Measurements from ENCODE around the gene COTL1. TPM values are rescaled to one million over a fixed set of nuclear protein-coding genes. Genes with fewer than 3 reads are reported as not detected.

Gene COTL1
- total and polyA plus RNA-seq, 9 of the 15 experiments (the other 6 are each of a cell fraction or from before 2014, with no cell fraction given), result 27.7 to 185 (median 72.5) TPM

- TF ChIP-seq ZBTB33 (CRISPR knock-in tag; IDR thresholded peaks at IDR 0.05), result peak; percentile 68; the same call in 1 of the 2 replicates
- TF ChIP-seq, protein P1, sequence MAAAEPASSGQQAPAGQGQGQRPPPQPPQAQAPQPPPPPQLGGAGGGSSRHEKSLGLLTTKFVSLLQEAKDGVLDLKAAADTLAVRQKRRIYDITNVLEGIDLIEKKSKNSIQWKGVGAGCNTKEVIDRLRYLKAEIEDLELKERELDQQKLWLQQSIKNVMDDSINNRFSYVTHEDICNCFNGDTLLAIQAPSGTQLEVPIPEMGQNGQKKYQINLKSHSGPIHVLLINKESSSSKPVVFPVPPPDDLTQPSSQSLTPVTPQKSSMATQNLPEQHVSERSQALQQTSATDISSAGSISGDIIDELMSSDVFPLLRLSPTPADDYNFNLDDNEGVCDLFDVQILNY (CRISPR knock-in tag; IDR thresholded peaks at IDR 0.05), result no peak
- TF ChIP-seq FUS (optimal IDR thresholded peaks at IDR 0.05; ENCODE audit: low read depth, low read length), result no peak
- no peak for TF ChIP-seq ZBTB7A (IDR thresholded peaks at IDR 0.05; ENCODE audit: borderline replicate concordance, control insufficient read depth, low read depth, low read length)
- TF ChIP-seq CHAMP1 (IDR thresholded peaks at IDR 0.05), result no peak
- TF ChIP-seq, protein P2, sequence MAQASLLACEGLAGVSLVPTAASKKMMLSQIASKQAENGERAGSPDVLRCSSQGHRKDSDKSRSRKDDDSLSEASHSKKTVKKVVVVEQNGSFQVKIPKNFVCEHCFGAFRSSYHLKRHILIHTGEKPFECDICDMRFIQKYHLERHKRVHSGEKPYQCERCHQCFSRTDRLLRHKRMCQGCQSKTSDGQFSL (CRISPR knock-in tag; IDR thresholded peaks at IDR 0.05), result peak; percentile 96
- TF ChIP-seq, protein P2 (tag; IDR thresholded peaks at IDR 0.05), result peak in 1 of 2 experiments; percentile 76; a peak in 1 of 4 replicates
- 0 out of 2 replicates have a peak, but pooled peaks have one; percentile 23 for TF ChIP-seq MBD2 (IDR thresholded peaks at IDR 0.05; ENCODE audit: borderline replicate concordance, low read depth)
- TF ChIP-seq ZNF707 (CRISPR knock-in tag; conservative IDR thresholded peaks at IDR 0.05), result no peak
- TF ChIP-seq, protein P3, sequence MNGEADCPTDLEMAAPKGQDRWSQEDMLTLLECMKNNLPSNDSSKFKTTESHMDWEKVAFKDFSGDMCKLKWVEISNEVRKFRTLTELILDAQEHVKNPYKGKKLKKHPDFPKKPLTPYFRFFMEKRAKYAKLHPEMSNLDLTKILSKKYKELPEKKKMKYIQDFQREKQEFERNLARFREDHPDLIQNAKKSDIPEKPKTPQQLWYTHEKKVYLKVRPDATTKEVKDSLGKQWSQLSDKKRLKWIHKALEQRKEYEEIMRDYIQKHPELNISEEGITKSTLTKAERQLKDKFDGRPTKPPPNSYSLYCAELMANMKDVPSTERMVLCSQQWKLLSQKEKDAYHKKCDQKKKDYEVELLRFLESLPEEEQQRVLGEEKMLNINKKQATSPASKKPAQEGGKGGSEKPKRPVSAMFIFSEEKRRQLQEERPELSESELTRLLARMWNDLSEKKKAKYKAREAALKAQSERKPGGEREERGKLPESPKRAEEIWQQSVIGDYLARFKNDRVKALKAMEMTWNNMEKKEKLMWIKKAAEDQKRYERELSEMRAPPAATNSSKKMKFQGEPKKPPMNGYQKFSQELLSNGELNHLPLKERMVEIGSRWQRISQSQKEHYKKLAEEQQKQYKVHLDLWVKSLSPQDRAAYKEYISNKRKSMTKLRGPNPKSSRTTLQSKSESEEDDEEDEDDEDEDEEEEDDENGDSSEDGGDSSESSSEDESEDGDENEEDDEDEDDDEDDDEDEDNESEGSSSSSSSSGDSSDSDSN (IDR thresholded peaks at IDR 0.05; ENCODE audit: borderline replicate concordance in 1 of 2, low read depth in 2 of 2, low read length in 2 of 2), result peak in 1 of 2 experiments; percentile 64; a peak in 1 of 4 replicates
- TF ChIP-seq ZNF124 (CRISPR knock-in tag; IDR thresholded peaks at IDR 0.05), result no peak
- TF ChIP-seq ZKSCAN1 (IDR thresholded peaks at IDR 0.05; ENCODE audit: low read depth, low read length), result 0 out of 2 replicates have a peak, but pooled peaks have one; percentile 9
- TF ChIP-seq NCOA4 (IDR thresholded peaks at IDR 0.05; ENCODE audit: partially characterized antibody), result no peak
- TF ChIP-seq ZNF830 (CRISPR knock-in tag; IDR thresholded peaks at IDR 0.05), result no peak
- 0 out of 2 replicates have a peak, but pooled peaks have one; percentile 32 for TF ChIP-seq JUN (IDR thresholded peaks at IDR 0.05; ENCODE audit: borderline replicate concordance, low read depth, low read length)
- no peak for TF ChIP-seq JUN (CRISPR knock-in tag; IDR thresholded peaks at IDR 0.05; ENCODE audit: borderline replicate concordance)
Measured at GRCh38 chr16:84593825-84594724, 23.8 kb downstream of the COTL1 start (continued).

Measured in K562 (cell line).